MM.1S (cell line): ENCODE data around the gene REEP2.

ENCODE experiments used
- DNase-seq: peaks from one replicate; pipeline ENCODE4 v3.0.0-alpha.2; 2015
- H2AFZ ChIP-seq: fragments of 300-600 bp; sonication (generic); 2 replicates; pipeline ENCODE4 v1.6.0; 2016; ENCODE audit warnings: antibody characterized with exemption, low read length
- H3F3A ChIP-seq: fragments of 300-600 bp; sonication (generic); 2 replicates; pipeline ENCODE4 v1.6.1; 2016; ENCODE audit warnings: mild to moderate bottlenecking, antibody characterized with exemption, low read length, moderate library complexity, mixed read lengths; ENCODE audit not compliant: insufficient read depth
- H3K27ac ChIP-seq: fragments of 300-600 bp; sonication (generic); 2 replicates; pipeline ENCODE4 v1.5.1; 2016; ENCODE audit warnings: mild to moderate bottlenecking, low read length
- H3K27me3 ChIP-seq: fragments of 300-600 bp; sonication (generic); replicated peaks from 2 replicates; pipeline ENCODE4 v1.6.0; 2016; ENCODE audit warnings: low read length; ENCODE audit not compliant: insufficient read depth
- H3K36me3 ChIP-seq: fragments of 300-600 bp; sonication (generic); replicated peaks from 2 replicates; pipeline ENCODE4 v1.6.1; 2016; ENCODE audit warnings: mild to moderate bottlenecking, low read length, mixed read lengths; ENCODE audit not compliant: insufficient read depth
- H3K4me1 ChIP-seq: fragments of 300-600 bp; sonication (generic); 2 replicates; pipeline ENCODE4 v1.6.1; 2016; ENCODE audit warnings: low read length, mixed read lengths
- H3K4me2 ChIP-seq: fragments of 300-600 bp; sonication (generic); 2 replicates; pipeline ENCODE4 v1.6.0; 2016; ENCODE audit warnings: low read depth, low read length
- H3K4me3 ChIP-seq: fragments of 300-600 bp; sonication (generic); 2 replicates; pipeline ENCODE4 v1.5.1; 2016; ENCODE audit warnings: low read length, mixed read lengths
- H3K79me2 ChIP-seq: fragments of 300-600 bp; sonication (generic); 2 replicates; pipeline ENCODE4 v1.6.1; 2016; ENCODE audit warnings: mixed run types, low read length, mixed read lengths
- H3K9ac ChIP-seq: fragments of 300-600 bp; sonication (generic); 2 replicates; pipeline ENCODE4 v1.6.1; 2016; ENCODE audit warnings: low read length, mixed read lengths
- H3K9me2 ChIP-seq: fragments of 300-600 bp; sonication (generic); replicated peaks from 2 replicates; pipeline ENCODE4 v1.6.1; 2016; ENCODE audit warnings: mild to moderate bottlenecking, low read length, mixed read lengths; ENCODE audit not compliant: insufficient read depth
- H3K9me3 ChIP-seq: fragments of 300-600 bp; sonication (generic); replicated peaks from 2 replicates; pipeline ENCODE4 v1.6.1; 2016; ENCODE audit warnings: mild to moderate bottlenecking, low read length, mixed read lengths; ENCODE audit not compliant: insufficient read depth
- H4K20me1 ChIP-seq: fragments of 300-600 bp; sonication (generic); 2 replicates; pipeline ENCODE4 v1.6.1; 2016; ENCODE audit warnings: mild to moderate bottlenecking, low read length, moderate library complexity, mixed read lengths; ENCODE audit not compliant: insufficient read depth
- EZH2 ChIP-seq: fragments of 300-600 bp; sonication (generic); optimal IDR thresholded peaks from 2 replicates; pipeline ENCODE3; 2017; ENCODE audit warnings: low read depth, mild to moderate bottlenecking, antibody characterized with exemption, low read length, mixed read lengths
- EZH2phosphoT487 ChIP-seq: fragments of 300-600 bp; sonication (generic); IDR thresholded peaks from 2 replicates; pipeline ENCODE4 v1.6.1; 2018; ENCODE audit warnings: antibody characterized with exemption, low read length
- TF ChIP-seq, protein P1 (sequence below): fragments of 300-600 bp; sonication (generic); IDR thresholded peaks from 2 replicates; pipeline ENCODE4 v1.5.1; 2016; ENCODE audit warnings: antibody characterized with exemption, low read length, mixed read lengths

The REEP2 gene

DNA sequence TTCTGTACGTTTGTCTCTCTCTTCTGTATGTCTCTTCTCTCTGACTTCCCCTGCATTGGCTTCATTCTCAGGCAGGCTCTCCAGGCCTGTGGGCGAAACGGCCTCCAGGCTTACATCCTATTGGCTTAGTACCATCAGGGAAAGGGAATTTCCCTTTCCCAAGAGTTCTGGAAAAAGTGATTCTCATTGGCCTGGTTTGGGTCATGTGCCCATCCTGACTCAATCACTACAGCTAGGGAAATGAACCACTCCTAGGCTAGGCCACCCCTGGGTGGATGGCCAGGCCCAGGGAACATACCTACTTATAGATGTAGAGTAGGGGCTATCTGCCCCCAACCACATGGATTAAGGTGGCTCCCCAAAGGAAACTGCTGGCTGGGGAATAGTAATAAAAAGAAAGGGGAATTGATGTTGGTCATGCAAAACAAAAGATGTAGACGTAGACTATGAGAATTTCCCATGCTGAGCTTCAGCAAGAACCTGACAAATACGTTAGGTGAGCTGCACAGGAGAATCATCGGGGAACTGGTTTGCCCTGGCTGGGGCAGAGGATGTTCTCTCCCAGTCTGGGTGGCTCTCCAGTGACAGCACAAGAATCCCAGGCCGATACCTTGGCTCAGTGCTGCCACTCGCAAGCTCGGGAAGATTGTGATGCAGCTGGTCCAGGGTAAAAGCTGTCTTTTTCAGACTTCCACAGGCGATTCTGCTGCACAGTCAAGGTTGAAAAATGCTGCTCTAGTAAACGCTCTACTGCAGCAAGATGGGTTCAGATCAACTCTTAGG is 22.7 kb downstream of the REEP2 start:
- no peak for TF ChIP-seq EZH2phosphoT487
- TF ChIP-seq EZH2: no peak
- TF ChIP-seq, protein P1, sequence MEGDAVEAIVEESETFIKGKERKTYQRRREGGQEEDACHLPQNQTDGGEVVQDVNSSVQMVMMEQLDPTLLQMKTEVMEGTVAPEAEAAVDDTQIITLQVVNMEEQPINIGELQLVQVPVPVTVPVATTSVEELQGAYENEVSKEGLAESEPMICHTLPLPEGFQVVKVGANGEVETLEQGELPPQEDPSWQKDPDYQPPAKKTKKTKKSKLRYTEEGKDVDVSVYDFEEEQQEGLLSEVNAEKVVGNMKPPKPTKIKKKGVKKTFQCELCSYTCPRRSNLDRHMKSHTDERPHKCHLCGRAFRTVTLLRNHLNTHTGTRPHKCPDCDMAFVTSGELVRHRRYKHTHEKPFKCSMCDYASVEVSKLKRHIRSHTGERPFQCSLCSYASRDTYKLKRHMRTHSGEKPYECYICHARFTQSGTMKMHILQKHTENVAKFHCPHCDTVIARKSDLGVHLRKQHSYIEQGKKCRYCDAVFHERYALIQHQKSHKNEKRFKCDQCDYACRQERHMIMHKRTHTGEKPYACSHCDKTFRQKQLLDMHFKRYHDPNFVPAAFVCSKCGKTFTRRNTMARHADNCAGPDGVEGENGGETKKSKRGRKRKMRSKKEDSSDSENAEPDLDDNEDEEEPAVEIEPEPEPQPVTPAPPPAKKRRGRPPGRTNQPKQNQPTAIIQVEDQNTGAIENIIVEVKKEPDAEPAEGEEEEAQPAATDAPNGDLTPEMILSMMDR: no peak
- H3K36me3 ChIP-seq: no peaks in the 10 kb centered on the region
- peaks cover 6% of the 10 kb centered on the region; the same call in 1 of the 2 replicates for H3F3A ChIP-seq
- H2AFZ ChIP-seq: no peak overlapping the region
- no peaks in the 10 kb centered on the region for H3K9me2 ChIP-seq
- H3K4me1 ChIP-seq: peaks cover 8% of the 10 kb centered on the region
- H3K27ac ChIP-seq: no peak overlapping the region
- no peaks in the 10 kb centered on the region for H4K20me1 ChIP-seq
- no peak overlapping the region for H3K9ac ChIP-seq
- peaks cover 10% of the 10 kb centered on the region for H3K27me3 ChIP-seq
- no peak overlapping the region for H3K4me3 ChIP-seq
- DNase-seq: no peak
- H3K9me3 ChIP-seq: no peaks in the 10 kb centered on the region
- no peak overlapping the region for H3K4me2 ChIP-seq
- no peaks in the 10 kb centered on the region for H3K79me2 ChIP-seq

GRCh38 chr5:138463419-138464007 is 24.7 kb downstream of the REEP2 start:
- DNase-seq: no peak
- H3K4me3 ChIP-seq: peak overlapping the region; percentile 88
- H3K4me2 ChIP-seq: peak overlapping the region; percentile 94
- peak overlapping the region; percentile 26; the same call in 1 of the 2 replicates for H3K27ac ChIP-seq
- no peaks in the 10 kb centered on the region for H3K9me2 ChIP-seq
- H3K9me3 ChIP-seq: no peaks in the 10 kb centered on the region
- peak overlapping the region; percentile 89 for H2AFZ ChIP-seq
- peak overlapping the region; percentile 93 for H3K9ac ChIP-seq
- H3K27me3 ChIP-seq: peaks cover 27% of the 10 kb centered on the region
- H3K36me3 ChIP-seq: no peaks in the 10 kb centered on the region
- no peaks in the 10 kb centered on the region for H3K79me2 ChIP-seq
- TF ChIP-seq EZH2 (no peak), EZH2phosphoT487 (no peak)
- TF ChIP-seq, protein P1: no peak
- peaks cover 8% of the 10 kb centered on the region for H3K4me1 ChIP-seq
- H3F3A ChIP-seq: peaks cover 6% of the 10 kb centered on the region; the same call in 1 of the 2 replicates
- H4K20me1 ChIP-seq: no peaks in the 10 kb centered on the region

- Histone ChIP-seq H3K9me2 (no peaks in the 10 kb centered on the region), H3K9me3 (no peaks in the 10 kb centered on the region), H3K79me2 (no peaks in the 10 kb centered on the region), H3K4me2 (peak overlapping the region; percentile 94), H3K27me3 (peaks cover 30% of the 10 kb centered on the region), H3K4me1 (peaks cover 7% of the 10 kb centered on the region), H3K4me3 (peak overlapping the region; percentile 88), H3K36me3 (no peaks in the 10 kb centered on the region), H2AFZ (peak overlapping the region; percentile 96), H3K9ac (peak overlapping the region; percentile 93), H3K27ac (peak overlapping the region; percentile 87), H4K20me1 (no peaks in the 10 kb centered on the region), H3F3A (peaks cover 6% of the 10 kb centered on the region; the same call in 1 of the 2 replicates)
- no peak for TF ChIP-seq EZH2
- TF ChIP-seq, protein P1: peak; percentile 80
- DNase-seq: peak; percentile 95
These were observed 25.1 kb downstream of the REEP2 start for GRCh38 chr5:138464008-138464387.
